GM12892 (cell line): Measurements from ENCODE around the gene DCUN1D2.

Experiments
- POLR2A ChIP-seq: IDR thresholded peaks from 2 replicates; pipeline ENCODE4 v1.6.1; 2011; ENCODE audit warnings: low read depth, low read length, control low read depth
- TAF1 ChIP-seq: IDR thresholded peaks from 2 replicates; pipeline ENCODE4 v1.6.1; 2011; ENCODE audit warnings: low read depth, mild to moderate bottlenecking, control low read depth, low read length, borderline replicate concordance

DNA sequence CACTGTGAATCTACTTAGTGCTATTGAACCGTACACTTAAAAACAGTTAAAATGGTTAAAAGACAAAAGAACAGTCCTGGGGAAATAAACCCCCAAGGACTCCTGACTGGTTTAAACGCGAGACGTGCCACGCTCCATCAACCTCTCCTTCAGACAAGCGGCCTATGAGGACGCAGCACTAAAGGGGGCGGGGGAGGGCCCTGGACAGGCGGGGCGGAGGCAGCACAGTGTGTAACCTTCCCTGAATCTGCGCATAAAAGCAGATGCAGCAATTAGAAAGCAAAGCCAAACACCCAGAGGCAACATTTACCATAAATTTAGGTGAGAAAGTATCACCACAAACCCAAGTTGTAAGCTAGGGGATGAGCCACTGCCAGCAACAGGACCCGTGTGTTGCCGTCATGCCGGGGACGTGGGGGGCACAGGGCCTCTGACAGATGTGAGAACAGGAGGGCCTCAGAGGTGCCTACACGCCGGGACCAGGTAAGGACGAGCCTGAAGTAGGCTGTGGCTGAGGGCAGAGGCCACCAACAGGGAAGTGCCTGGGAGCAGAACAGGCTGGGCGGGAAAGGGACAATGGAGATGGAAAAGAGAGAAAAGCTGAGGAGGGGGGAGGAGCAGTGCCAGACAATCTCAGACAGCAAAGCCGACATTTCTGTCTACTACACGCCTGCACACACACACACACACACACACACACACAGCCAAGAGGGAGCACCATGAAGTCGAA, 21.9 kb downstream of the DCUN1D2 start:
- TF ChIP-seq POLR2A = no peak
- no peak for TF ChIP-seq TAF1
